OCI-LY7 (cell line): ENCODE results near the gene PCCA.

Experiments
- EZH2phosphoT487 ChIP-seq: fragments of 200-600 bp; sonication (generic); IDR thresholded peaks from 2 replicates; pipeline ENCODE4 v1.6.1; 2018; ENCODE audit warnings: low read depth, borderline replicate concordance, mild to moderate bottlenecking, mixed run types, antibody characterized with exemption, low read length, moderate library complexity, mixed read lengths
- TF ChIP-seq, protein P1 (sequence below): fragments of 200-600 bp; sonication (generic); conservative IDR thresholded peaks from 2 replicates; pipeline ENCODE4 v1.5.1; 2014; ENCODE audit warnings: mild to moderate bottlenecking, antibody characterized with exemption, low read length, moderate library complexity, mixed read lengths

DNA sequence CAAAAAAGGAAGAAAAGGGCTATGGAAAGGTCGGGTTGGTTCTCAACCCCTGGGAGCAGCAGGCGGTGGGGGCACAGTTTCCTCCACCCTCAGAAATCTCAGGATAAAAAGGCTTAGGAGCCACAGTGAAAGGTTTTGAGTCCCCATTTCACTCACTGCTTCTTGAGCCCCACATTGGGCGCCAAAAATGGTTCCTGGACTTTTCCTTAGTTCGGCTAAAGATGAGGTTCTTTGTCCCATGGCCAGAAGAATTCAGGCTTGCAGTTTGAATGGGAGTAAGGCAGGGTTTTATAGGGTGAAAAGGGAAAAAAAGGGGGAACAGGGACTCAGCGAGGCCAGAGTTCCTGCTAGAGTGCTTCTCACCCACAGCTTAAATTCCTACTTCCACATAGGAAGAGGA is 320.2 kb downstream of the PCCA start:
- TF ChIP-seq, protein P1, sequence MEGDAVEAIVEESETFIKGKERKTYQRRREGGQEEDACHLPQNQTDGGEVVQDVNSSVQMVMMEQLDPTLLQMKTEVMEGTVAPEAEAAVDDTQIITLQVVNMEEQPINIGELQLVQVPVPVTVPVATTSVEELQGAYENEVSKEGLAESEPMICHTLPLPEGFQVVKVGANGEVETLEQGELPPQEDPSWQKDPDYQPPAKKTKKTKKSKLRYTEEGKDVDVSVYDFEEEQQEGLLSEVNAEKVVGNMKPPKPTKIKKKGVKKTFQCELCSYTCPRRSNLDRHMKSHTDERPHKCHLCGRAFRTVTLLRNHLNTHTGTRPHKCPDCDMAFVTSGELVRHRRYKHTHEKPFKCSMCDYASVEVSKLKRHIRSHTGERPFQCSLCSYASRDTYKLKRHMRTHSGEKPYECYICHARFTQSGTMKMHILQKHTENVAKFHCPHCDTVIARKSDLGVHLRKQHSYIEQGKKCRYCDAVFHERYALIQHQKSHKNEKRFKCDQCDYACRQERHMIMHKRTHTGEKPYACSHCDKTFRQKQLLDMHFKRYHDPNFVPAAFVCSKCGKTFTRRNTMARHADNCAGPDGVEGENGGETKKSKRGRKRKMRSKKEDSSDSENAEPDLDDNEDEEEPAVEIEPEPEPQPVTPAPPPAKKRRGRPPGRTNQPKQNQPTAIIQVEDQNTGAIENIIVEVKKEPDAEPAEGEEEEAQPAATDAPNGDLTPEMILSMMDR = no peak
- no peak for TF ChIP-seq EZH2phosphoT487
